MCF 10A (cell line): ENCODE results near the gene COL5A2. TPM values are rescaled to one million over a fixed set of nuclear protein-coding genes. Genes with fewer than 3 reads are reported as not detected.
A peak's percentile ranks its signal among the peaks of the same experiment; 100 is the strongest.

Experiments used
- BruUV-seq: library from RNA; stranded (reverse); fragments of 400-500 nt; replicated peaks from 2 replicates; lab custom pipeline; 2021; lab: Mats Ljungman, UMichigan
- CTCF ChIA-PET: fragments of 300-600 bp; sonication (Branson Sonifier 250); formaldehyde crosslinking; extraction: SDS; loops from one replicate; lab custom pipeline; 2021; ENCODE audit warnings: antibody characterized with exemption, inconsistent platforms; lab: Yijun Ruan, JAX
- POLR2A ChIA-PET: fragments of 300-600, 350-650 bp; sonication (Branson Sonifier 250); formaldehyde crosslinking; extraction: SDS; loops from one replicate; lab custom pipeline; 2020; ENCODE audit warnings: antibody characterized with exemption, inconsistent platforms; lab: Yijun Ruan, JAX
- DNase-seq: peaks from one replicate; pipeline ENCODE4 v3.0.0-alpha.2; 2018; ENCODE audit not compliant: unreplicated experiment
- H3K27ac Mint-ChIP-seq: one replicate; pipeline ENCODE4 v1.8.0; 2022; ENCODE audit warnings: mild to moderate bottlenecking, low read depth, mixed read lengths; ENCODE audit not compliant: unreplicated experiment
- H3K27me3 Mint-ChIP-seq: one replicate; pipeline ENCODE4 v1.8.0; 2022; ENCODE audit warnings: mixed read lengths; ENCODE audit not compliant: insufficient read depth, unreplicated experiment
- H3K36me3 Mint-ChIP-seq: one replicate; pipeline ENCODE4 v1.8.0; 2022; ENCODE audit warnings: mild to moderate bottlenecking, moderate library complexity, mixed read lengths; ENCODE audit not compliant: insufficient read depth, unreplicated experiment
- H3K4me1 Mint-ChIP-seq: one replicate; pipeline ENCODE4 v1.8.0; 2022; ENCODE audit warnings: mixed read lengths; ENCODE audit not compliant: insufficient read depth, unreplicated experiment
- H3K4me3 Mint-ChIP-seq: one replicate; pipeline ENCODE4 v1.8.0; 2022; ENCODE audit warnings: mild to moderate bottlenecking, moderate library complexity, mixed read lengths; ENCODE audit not compliant: unreplicated experiment
- H3K9me3 Mint-ChIP-seq: one replicate; pipeline ENCODE4 v1.8.0; 2022; ENCODE audit warnings: mixed read lengths; ENCODE audit not compliant: unreplicated experiment
- CTCF ChIP-seq: fragments of 200-600 bp; IDR thresholded peaks from one replicate; pipeline ENCODE4 v1.8.0; 2022; ENCODE audit warnings: antibody characterized with exemption, mild to moderate bottlenecking; ENCODE audit not compliant: unreplicated experiment
- intact Hi-C: fragments of 100-400 bp; cut with micrococcal nuclease; formaldehyde crosslinking; loops from 2 replicates; pipeline ENCODE4 v1.14.1; 2022
- total RNA-seq: library from RNA; stranded (reverse); gene quantifications from 2 replicates; pipeline ENCODE4 v1.2.3, GENCODE V29; 2022

The COL5A2 gene
- total RNA-seq, 1 experiment from 2014 or later = 7.4 TPM

- POLR2A ChIA-PET = interaction anchor here (1.0 kb wide), 1 partner anchor 58 kb away, joined by 4 read pairs; no protein-coding TSS in a partner anchor
Measured at GRCh38 chr2:189151906-189152305, 27.7 kb downstream of the COL5A2 start.

GRCh38 chr2:189150033-189150432, 29.5 kb downstream of the COL5A2 start:
- BruUV-seq = no TSS peak
- H3K27ac Mint-ChIP-seq = no peak overlapping the region
- H3K4me3 Mint-ChIP-seq = no peak overlapping the region
- H3K27me3 Mint-ChIP-seq = no peaks in the 10 kb centered on the region
- H3K36me3 Mint-ChIP-seq = no peaks in the 10 kb centered on the region
- CTCF ChIA-PET = interaction anchor here (0.7 kb wide), 2 partner anchors 125 to 544 kb away, joined by 3 read pairs; no protein-coding TSS in a partner anchor
- H3K4me1 Mint-ChIP-seq = peaks cover 10% of the 10 kb centered on the region
- POLR2A ChIA-PET = interaction anchor here (1.1 to 1.2 kb wide), 3 partner anchors 13 to 84 kb away, joined by 3 to 4 read pairs (median 3); no protein-coding TSS in a partner anchor
- TF ChIP-seq CTCF = no peak
- peak; percentile 13 for DNase-seq
- no peaks in the 10 kb centered on the region for H3K9me3 Mint-ChIP-seq
- intact Hi-C loops = no loop called here

More at GRCh38 chr2:189151906-189152305, 27.7 kb downstream of the COL5A2 start:
- Mint-ChIP-seq H3K27ac (no peak overlapping the region), H3K9me3 (no peaks in the 10 kb centered on the region), H3K4me1 (peaks cover 10% of the 10 kb centered on the region), H3K36me3 (no peaks in the 10 kb centered on the region), H3K27me3 (no peaks in the 10 kb centered on the region), H3K4me3 (no peak overlapping the region)
- CTCF ChIA-PET = interaction anchor here (0.6 to 1.3 kb wide), 3 partner anchors 8 to 44 kb away, joined by 3 to 4 read pairs (median 3); no protein-coding TSS in a partner anchor
- no peak for TF ChIP-seq CTCF
- no TSS peak for BruUV-seq
- intact Hi-C loops = no loop called here
- no peak for DNase-seq

- Mint-ChIP-seq H3K4me1 (peaks cover 20% of the 10 kb centered on the region), H3K36me3 (no peaks in the 10 kb centered on the region), H3K9me3 (no peaks in the 10 kb centered on the region), H3K27me3 (no peaks in the 10 kb centered on the region), H3K4me3 (no peak overlapping the region), H3K27ac (no peak overlapping the region)
- DNase-seq = no peak
- ChIA-PET CTCF (interaction anchor here (0.6 to 0.7 kb wide), 3 partner anchors 30 to 138 kb away, joined by 3 to 4 read pairs (median 3); no protein-coding TSS in a partner anchor), POLR2A (interaction anchor here (0.6 to 1.4 kb wide), 3 partner anchors 9 to 85 kb away, joined by 3 to 5 read pairs (median 4); no protein-coding TSS in a partner anchor)
- no TSS peak for BruUV-seq
- intact Hi-C loops = no loop called here
- no peak for TF ChIP-seq CTCF
Measured at GRCh38 chr2:189147989-189148388, 31.6 kb downstream of the COL5A2 start.

GRCh38 chr2:189147361-189147760, 32.2 kb downstream of the COL5A2 start:
- no peak for TF ChIP-seq CTCF
- CTCF ChIA-PET = interaction anchor here (0.6 to 0.7 kb wide), 3 partner anchors 30 to 139 kb away, joined by 3 to 4 read pairs (median 3); no protein-coding TSS in a partner anchor
- BruUV-seq = no TSS peak

More at GRCh38 chr2:189147361-189147760, 32.2 kb downstream of the COL5A2 start:
- DNase-seq = no peak
- intact Hi-C loops = no loop called here
- Mint-ChIP-seq H3K27me3 (no peaks in the 10 kb centered on the region), H3K36me3 (no peaks in the 10 kb centered on the region), H3K4me1 (peaks cover 22% of the 10 kb centered on the region), H3K4me3 (no peak overlapping the region), H3K27ac (no peak overlapping the region), H3K9me3 (no peaks in the 10 kb centered on the region)
- POLR2A ChIA-PET = interaction anchor here (1.3 to 1.4 kb wide), 2 partner anchors 29 to 85 kb away, joined by 3 to 5 read pairs; no protein-coding TSS in a partner anchor
